ENCODE data around the gene ABCC10. TPM values are rescaled to one million over a fixed set of nuclear protein-coding genes. Genes with fewer than 3 reads are reported as not detected.

ABCC10 gene
- total and polyA plus RNA-seq, 2 donors from 2014 or later: 12.0 to 30.2 TPM

DNA sequence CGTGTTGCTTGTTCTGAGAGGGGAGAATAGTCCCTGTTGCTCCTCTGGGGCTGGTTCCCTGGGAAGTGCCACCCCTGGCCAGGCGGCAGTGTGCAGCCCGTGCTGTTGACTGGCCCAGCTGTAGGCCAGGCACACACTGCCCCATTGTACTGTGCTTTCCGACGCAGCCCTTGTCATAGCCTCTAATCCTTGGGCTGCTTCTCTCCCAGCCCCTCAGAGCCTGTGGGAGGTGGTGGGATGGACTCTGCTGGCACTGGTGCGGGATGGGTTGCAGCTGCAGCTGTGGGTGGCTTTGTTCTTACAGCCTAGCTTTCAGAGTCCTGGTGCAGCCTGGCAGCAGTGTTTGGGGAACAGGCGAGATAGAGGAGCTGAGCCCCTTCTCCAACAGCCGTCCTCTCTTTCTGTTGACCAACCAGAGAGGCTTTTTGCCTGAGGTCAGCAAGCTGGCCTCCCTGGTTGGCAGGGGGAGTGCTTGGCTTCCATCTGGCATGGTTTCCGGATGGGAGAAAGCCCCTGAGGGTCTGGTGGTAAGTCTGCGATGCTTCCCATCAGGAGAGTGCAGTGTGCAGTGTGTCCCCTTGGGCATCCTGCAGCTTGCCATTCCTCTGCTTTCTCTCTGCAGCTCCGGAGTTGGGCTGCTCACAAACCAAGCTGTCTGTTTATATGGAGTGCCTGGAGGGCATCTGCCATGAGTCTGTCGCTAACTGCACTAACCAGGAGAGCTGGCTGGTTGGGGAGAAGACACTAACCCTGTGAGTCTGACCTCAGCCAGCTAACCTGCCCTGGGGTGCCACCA is 62.1 kb downstream of the ABCC10 start:
- peaks cover 0 to 23% (median 5%) of the 10 kb centered on the region in 3 donors for H3K4me1 ChIP-seq (ENCODE audit: control insufficient read depth in 2 of 3, insufficient read depth in 2 of 3, low read depth in 1 of 3, low read length in 3 of 3)
- FAIRE-seq (no peak), DNase-seq (no peak)
- intact Hi-C loops (cut with DNase I): no loop called here
- TF ChIP-seq, protein P1, sequence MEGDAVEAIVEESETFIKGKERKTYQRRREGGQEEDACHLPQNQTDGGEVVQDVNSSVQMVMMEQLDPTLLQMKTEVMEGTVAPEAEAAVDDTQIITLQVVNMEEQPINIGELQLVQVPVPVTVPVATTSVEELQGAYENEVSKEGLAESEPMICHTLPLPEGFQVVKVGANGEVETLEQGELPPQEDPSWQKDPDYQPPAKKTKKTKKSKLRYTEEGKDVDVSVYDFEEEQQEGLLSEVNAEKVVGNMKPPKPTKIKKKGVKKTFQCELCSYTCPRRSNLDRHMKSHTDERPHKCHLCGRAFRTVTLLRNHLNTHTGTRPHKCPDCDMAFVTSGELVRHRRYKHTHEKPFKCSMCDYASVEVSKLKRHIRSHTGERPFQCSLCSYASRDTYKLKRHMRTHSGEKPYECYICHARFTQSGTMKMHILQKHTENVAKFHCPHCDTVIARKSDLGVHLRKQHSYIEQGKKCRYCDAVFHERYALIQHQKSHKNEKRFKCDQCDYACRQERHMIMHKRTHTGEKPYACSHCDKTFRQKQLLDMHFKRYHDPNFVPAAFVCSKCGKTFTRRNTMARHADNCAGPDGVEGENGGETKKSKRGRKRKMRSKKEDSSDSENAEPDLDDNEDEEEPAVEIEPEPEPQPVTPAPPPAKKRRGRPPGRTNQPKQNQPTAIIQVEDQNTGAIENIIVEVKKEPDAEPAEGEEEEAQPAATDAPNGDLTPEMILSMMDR (IDR thresholded peaks at IDR 0.05; ENCODE audit: borderline replicate concordance, extremely low read depth, insufficient read depth): no peak
- no peaks in the 10 kb centered on the region for H3K27me3 ChIP-seq (ENCODE audit: control insufficient read depth, insufficient read depth, low read length)
- no peaks in the 10 kb centered on the region for H3K9me3 ChIP-seq (ENCODE audit: control insufficient read depth in 2 of 3, insufficient read depth in 1 of 3, low read length in 3 of 3)
- peaks cover 0 to 4% (median 0%) of the 10 kb centered on the region in 3 donors for H3K36me3 ChIP-seq (ENCODE audit: control insufficient read depth in 2 of 3, insufficient read depth in 3 of 3, low read length in 3 of 3)
- H3K4me3 ChIP-seq (ENCODE audit: low read length in 3 of 3): no peak overlapping the region
- H3K9ac ChIP-seq (ENCODE audit: low read length in 3 of 3): no peak overlapping the region
- no peak overlapping the region for H3K27ac ChIP-seq (ENCODE audit: low read depth in 2 of 2, low read length in 2 of 2)

DNA sequence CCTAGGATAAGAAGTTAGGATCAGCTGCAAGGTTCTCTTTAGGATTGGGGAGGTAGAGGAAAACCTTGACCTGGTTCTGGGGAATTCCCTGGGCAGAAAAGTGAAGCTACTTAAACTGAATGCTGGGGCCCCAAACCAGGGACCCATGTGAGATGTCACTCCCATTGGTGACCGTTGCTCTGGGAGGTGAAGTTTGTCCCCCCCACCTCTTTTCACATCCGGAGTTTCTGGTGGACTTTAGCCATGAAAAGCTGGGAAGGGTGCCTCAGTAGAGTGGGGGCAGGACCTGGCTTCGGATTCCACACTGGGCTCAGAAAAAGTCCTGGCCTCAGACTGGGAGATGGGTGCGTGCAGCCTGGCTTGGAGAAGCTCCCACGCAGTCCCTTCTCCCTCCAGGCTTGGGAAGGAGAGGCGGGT is 63.2 kb downstream of the ABCC10 start:
- Histone ChIP-seq H3K4me1 (ENCODE audit: control insufficient read depth in 2 of 3, insufficient read depth in 2 of 3, low read depth in 1 of 3, low read length in 3 of 3) (peaks cover 0 to 23% (median 7%) of the 10 kb centered on the region in 3 donors), H3K27ac (ENCODE audit: low read depth in 2 of 2, low read length in 2 of 2) (no peak overlapping the region), H3K27me3 (ENCODE audit: control insufficient read depth, insufficient read depth, low read length) (no peaks in the 10 kb centered on the region), H3K4me3 (ENCODE audit: low read length in 3 of 3) (no peak overlapping the region), H3K9ac (ENCODE audit: low read length in 3 of 3) (no peak overlapping the region), H3K36me3 (ENCODE audit: control insufficient read depth in 2 of 3, insufficient read depth in 3 of 3, low read length in 3 of 3) (peaks cover 0 to 4% (median 0%) of the 10 kb centered on the region in 3 donors), H3K9me3 (ENCODE audit: control insufficient read depth in 2 of 3, insufficient read depth in 1 of 3, low read length in 3 of 3) (no peaks in the 10 kb centered on the region)
- TF ChIP-seq, protein P1 (IDR thresholded peaks at IDR 0.05; ENCODE audit: borderline replicate concordance, extremely low read depth, insufficient read depth): no peak
- DNase-seq (no peak), FAIRE-seq (no peak)
- intact Hi-C loops (cut with DNase I): no loop called here

DNA sequence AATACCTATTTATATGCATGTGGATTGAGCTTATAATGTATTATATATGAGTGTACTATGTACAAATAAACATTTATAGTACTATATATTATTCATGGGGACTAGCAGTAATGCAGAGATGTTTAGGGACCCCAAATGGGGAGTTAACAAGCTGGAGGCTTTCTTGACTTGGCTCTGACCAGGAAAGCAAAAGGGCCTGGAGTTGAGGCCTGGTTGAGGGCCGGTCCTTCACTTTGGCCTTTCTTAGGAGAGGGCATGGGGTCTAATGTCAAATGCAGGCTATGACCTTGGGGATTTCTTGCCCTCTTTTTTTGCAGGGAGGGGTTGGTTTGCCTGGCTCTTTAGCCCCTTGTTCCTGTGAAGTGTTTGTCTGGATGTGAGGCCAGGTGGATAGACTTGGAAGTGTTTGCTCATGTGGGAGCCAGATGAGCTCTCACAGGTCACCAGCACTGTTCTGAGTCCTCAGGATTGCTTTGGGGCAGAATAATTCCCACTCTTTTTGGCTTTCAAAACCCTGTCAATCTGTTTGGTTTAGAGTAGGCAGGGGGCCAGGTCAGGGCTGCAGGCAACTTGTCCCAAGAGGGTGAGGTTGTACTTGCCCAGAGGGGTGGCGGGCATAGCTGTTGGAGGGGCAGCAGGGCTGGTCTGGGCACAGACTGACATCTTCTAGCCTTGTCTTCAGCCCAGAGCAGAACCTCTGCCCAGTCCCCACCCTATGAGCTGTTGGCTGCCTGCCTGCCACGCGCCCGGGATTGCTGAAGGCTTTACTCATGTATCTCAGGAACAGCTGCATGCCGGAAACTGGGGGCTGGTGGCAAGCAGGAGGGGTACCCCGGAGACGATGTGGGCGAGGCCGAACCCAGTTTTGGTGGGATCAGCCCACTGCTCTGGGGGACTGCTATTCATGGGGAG is 64.7 kb downstream of the ABCC10 start:
- Histone ChIP-seq H3K36me3 (ENCODE audit: control insufficient read depth in 2 of 3, insufficient read depth in 3 of 3, low read length in 3 of 3) (peaks cover 0 to 4% (median 0%) of the 10 kb centered on the region in 3 donors), H3K4me3 (ENCODE audit: low read length in 3 of 3) (no peak overlapping the region), H3K27ac (ENCODE audit: low read depth in 2 of 2, low read length in 2 of 2) (no peak overlapping the region), H3K27me3 (ENCODE audit: control insufficient read depth, insufficient read depth, low read length) (no peaks in the 10 kb centered on the region), H3K9me3 (ENCODE audit: control insufficient read depth in 2 of 3, insufficient read depth in 1 of 3, low read length in 3 of 3) (no peaks in the 10 kb centered on the region), H3K9ac (ENCODE audit: low read length in 3 of 3) (no peak overlapping the region), H3K4me1 (ENCODE audit: control insufficient read depth in 2 of 3, insufficient read depth in 2 of 3, low read depth in 1 of 3, low read length in 3 of 3) (peaks cover 0 to 23% (median 12%) of the 10 kb centered on the region in 3 donors)
- intact Hi-C loops (cut with DNase I): no loop called here
- no peak for DNase-seq
- no peak for FAIRE-seq
- TF ChIP-seq, protein P1 (IDR thresholded peaks at IDR 0.05; ENCODE audit: borderline replicate concordance, extremely low read depth, insufficient read depth): no peak

All from kidney (tissue), 14 donors.